NCI-H2171 treated with DMSO at 0.1 percent for 48 hours (cell line): ENCODE results near the gene CDKN2AIP.

Source experiments
- DNase-seq: peaks from one replicate; lab custom pipeline; 2025; lab: John Stamatoyannopoulos, UW

The CDKN2AIP gene

DNA sequence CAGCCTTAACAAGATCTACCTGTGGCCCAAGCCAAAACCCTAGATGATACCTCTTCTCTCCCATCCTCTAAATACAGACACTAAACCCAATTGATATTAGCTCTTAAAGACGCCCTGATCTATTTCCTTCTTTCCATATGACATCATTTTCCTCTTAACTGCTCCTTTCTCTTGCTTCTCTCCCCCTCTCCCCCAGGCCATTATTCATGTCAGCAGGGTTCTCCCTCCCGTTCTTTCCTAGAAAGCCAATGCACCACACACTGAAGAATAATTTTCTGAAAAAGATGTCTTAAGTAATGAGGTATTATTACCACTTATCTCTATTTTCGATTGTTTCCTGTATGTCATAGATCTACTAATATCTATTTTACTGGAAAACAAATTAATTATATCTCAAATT is 50.7 kb downstream of the CDKN2AIP start:
- no peak for DNase-seq
